ENCODE measurements around the gene HSPA12B. TPM values are rescaled to one million over a fixed set of nuclear protein-coding genes. Genes with fewer than 3 reads are reported as not detected.

The HSPA12B gene
- total RNA-seq, 2 experiments from 2014 or later = 0.08 TPM; not detected in 1

- Mint-ChIP-seq H3K27me3 (no peaks in the 10 kb centered on the region), H3K36me3 (ENCODE audit: low read depth) (peaks cover 22% of the 10 kb centered on the region), H3K4me1 (ENCODE audit: low read depth) (peaks cover 14% of the 10 kb centered on the region), H3K27ac (peak overlapping the region; percentile 70), H3K9me3 (no peaks in the 10 kb centered on the region), H3K4me3 (no peak overlapping the region)
- peaks cover 13% of the 10 kb centered on the region for H3K4me1 ChIP-seq (ENCODE audit: insufficient read depth, low read length)
- no peak overlapping the region for H3K27ac ChIP-seq (ENCODE audit: low read depth in 1 of 2, low read length in 2 of 2)
- H3K4me3 ChIP-seq (ENCODE audit: low read length) = no peak overlapping the region
- no peaks in the 10 kb centered on the region for H3K9me3 ChIP-seq (ENCODE audit: control insufficient read depth in 1 of 2, insufficient read depth in 1 of 2, low read length in 2 of 2)
- H3K36me3 ChIP-seq (ENCODE audit: insufficient read depth, low read length) = peaks cover 8% of the 10 kb centered on the region
- ChIA-PET CTCF (interaction anchor here (0.6 to 3.5 kb wide), 8 partner anchors 14 to 101 kb away, joined by 3 to 25 read pairs (median 4); partner anchors contain the start of genes ADISSP, AP5S1, CENPB and SPEF1), POLR2A (interaction anchor here (0.7 to 3.4 kb wide), 5 partner anchors 12 to 101 kb away, joined by 3 to 17 read pairs (median 3); partner anchors contain the start of genes ADISSP and AP5S1)
- peaks cover 0 to 3% of the 10 kb centered on the region in 2 experiments for H3K27me3 ChIP-seq (ENCODE audit: control insufficient read depth in 1 of 2, insufficient read depth in 2 of 2, low read length in 2 of 2)
- ATAC-seq (ENCODE audit: poor library complexity) (no peak), DNase-seq (no peak)
- TF ChIP-seq CTCF (IDR thresholded peaks at IDR 0.05) = no peak
- intact Hi-C loops (cut with DNase I, micrococcal nuclease) = loop anchor here (1.0 to 5.0 kb wide), 6 partner anchors 15 to 331 kb away; partner anchors contain the start of genes AP5S1 (in 1 of the 2) and RNF24 (in 1 of the 2)
Measured at GRCh38 chr20:3753501-3754275, 21.2 kb downstream of the HSPA12B start.

DNA sequence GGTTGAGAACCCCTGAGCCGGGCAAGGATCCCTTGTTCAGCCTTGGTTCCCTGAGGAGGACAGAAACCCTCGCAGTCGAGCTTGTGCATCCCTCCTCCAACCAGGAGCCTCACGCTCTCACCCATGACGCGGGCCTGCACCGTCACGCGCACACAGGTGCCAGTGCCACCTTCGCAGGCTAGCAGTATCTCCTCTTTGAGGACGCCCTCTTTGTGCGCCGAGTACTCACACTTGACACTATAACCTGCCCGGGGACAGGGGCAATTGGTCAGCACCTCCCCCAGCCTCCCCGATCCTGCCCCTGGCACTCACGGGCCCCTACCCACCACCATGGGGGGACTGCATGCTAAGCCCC lies 21.8 kb downstream of the HSPA12B start:
- Mint-ChIP-seq H3K27ac (no peak overlapping the region), H3K4me1 (ENCODE audit: low read depth) (peaks cover 14% of the 10 kb centered on the region), H3K4me3 (no peak overlapping the region), H3K9me3 (no peaks in the 10 kb centered on the region), H3K27me3 (no peaks in the 10 kb centered on the region), H3K36me3 (ENCODE audit: low read depth) (peaks cover 22% of the 10 kb centered on the region)
- Histone ChIP-seq H3K9me3 (ENCODE audit: control insufficient read depth in 1 of 2, insufficient read depth in 1 of 2, low read length in 2 of 2) (no peaks in the 10 kb centered on the region), H3K4me1 (ENCODE audit: insufficient read depth, low read length) (peaks cover 12% of the 10 kb centered on the region), H3K27me3 (ENCODE audit: control insufficient read depth in 1 of 2, insufficient read depth in 2 of 2, low read length in 2 of 2) (no peaks in the 10 kb centered on the region), H3K4me3 (ENCODE audit: low read length) (no peak overlapping the region), H3K36me3 (ENCODE audit: insufficient read depth, low read length) (peaks cover 8% of the 10 kb centered on the region), H3K27ac (ENCODE audit: low read depth in 1 of 2, low read length in 2 of 2) (no peak overlapping the region)
- POLR2A ChIA-PET = interaction anchor here (3.4 kb wide), 1 partner anchor 14 kb away, joined by 17 read pairs; the partner anchor contains the start of gene ADISSP
- CTCF ChIA-PET = interaction anchor here (1.4 kb wide), 1 partner anchor 101 kb away, joined by 5 read pairs; no protein-coding TSS in a partner anchor
- no peak for DNase-seq
- intact Hi-C loops (cut with DNase I, micrococcal nuclease) = loop anchor here in 1 of 2 experiments (2.0 to 5.0 kb wide), 2 partner anchors 263 to 331 kb away; partner anchors contain the start of gene RNF24
- TF ChIP-seq CTCF (IDR thresholded peaks at IDR 0.05) = no peak
- no peak for ATAC-seq (ENCODE audit: poor library complexity)

DNA sequence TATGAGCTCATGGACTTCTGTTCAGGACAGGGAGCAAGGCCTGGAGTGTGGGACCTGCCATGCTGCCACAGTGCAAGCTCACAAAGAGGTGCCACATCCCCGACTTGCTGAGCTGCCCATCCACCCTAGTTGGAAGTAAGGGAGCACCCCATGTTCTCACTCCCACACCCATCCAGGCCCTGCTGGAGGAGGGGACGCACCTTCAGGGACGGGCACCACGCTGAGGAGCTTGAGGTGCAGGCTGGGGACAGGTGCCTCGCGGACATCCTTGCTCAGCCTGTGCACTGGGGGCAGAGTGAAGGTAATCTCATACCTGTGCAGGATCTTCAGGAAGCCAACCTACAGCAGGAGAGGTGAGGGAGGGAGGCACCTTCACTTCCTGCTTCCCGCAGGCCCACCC lies 22.8 kb downstream of the HSPA12B start:
- H3K27ac Mint-ChIP-seq = no peak overlapping the region
- no peak for DNase-seq
- intact Hi-C loops (cut with DNase I, micrococcal nuclease) = loop anchor here in 1 of 2 experiments (2.0 kb wide), 1 partner anchor 330 kb away; no protein-coding TSS in a partner anchor
- H3K9me3 Mint-ChIP-seq = no peaks in the 10 kb centered on the region
- H3K27ac ChIP-seq (ENCODE audit: low read depth in 1 of 2, low read length in 2 of 2) = no peak overlapping the region
- H3K36me3 ChIP-seq (ENCODE audit: insufficient read depth, low read length) = peaks cover 8% of the 10 kb centered on the region
- H3K4me3 Mint-ChIP-seq = no peak overlapping the region
- H3K36me3 Mint-ChIP-seq (ENCODE audit: low read depth) = peaks cover 22% of the 10 kb centered on the region
- H3K27me3 ChIP-seq (ENCODE audit: control insufficient read depth in 1 of 2, insufficient read depth in 2 of 2, low read length in 2 of 2) = no peaks in the 10 kb centered on the region
- H3K27me3 Mint-ChIP-seq = no peaks in the 10 kb centered on the region
- no peak for TF ChIP-seq CTCF (IDR thresholded peaks at IDR 0.05)
- CTCF ChIA-PET = interaction anchor here (1.4 kb wide), 1 partner anchor 100 kb away, joined by 5 read pairs; no protein-coding TSS in a partner anchor
- peaks cover 14% of the 10 kb centered on the region for H3K4me1 Mint-ChIP-seq (ENCODE audit: low read depth)
- H3K4me1 ChIP-seq (ENCODE audit: insufficient read depth, low read length) = peaks cover 9% of the 10 kb centered on the region
- no peaks in the 10 kb centered on the region for H3K9me3 ChIP-seq (ENCODE audit: control insufficient read depth in 1 of 2, insufficient read depth in 1 of 2, low read length in 2 of 2)
- H3K4me3 ChIP-seq (ENCODE audit: low read length) = no peak overlapping the region
- POLR2A ChIA-PET = interaction anchor here (3.4 kb wide), 1 partner anchor 13 kb away, joined by 17 read pairs; the partner anchor contains the start of gene ADISSP
- no peak for ATAC-seq (ENCODE audit: poor library complexity)
